MG63 (cell line): ENCODE data around the gene SCFD2. TPM values are rescaled to one million over a fixed set of nuclear protein-coding genes. Genes with fewer than 3 reads are reported as not detected.
"Not testable (repeated sequence)": the region's sequence is repeated elsewhere in the genome, so short reads cannot be mapped to it uniquely, and the experiment has no call there.

Experiments
- DNase-seq: peaks from one replicate; pipeline ENCODE4 v3.0.0-alpha.2; 2020
- H3K27me3 ChIP-seq: fragments of 250-450 bp; sonication (Bioruptor Pico); 2 replicates; pipeline ENCODE4 v1.5.1; 2020; ENCODE audit warnings: mild to moderate bottlenecking, moderate library complexity
- H3K36me3 ChIP-seq: fragments of 250-450 bp; sonication (Bioruptor Pico); 2 replicates; pipeline ENCODE4 v1.5.1; 2020; ENCODE audit warnings: mild to moderate bottlenecking, moderate library complexity
- H3K4me3 ChIP-seq: fragments of 250-450 bp; sonication (Bioruptor Pico); 2 replicates; pipeline ENCODE4 v1.5.1; 2020; ENCODE audit warnings: mild to moderate bottlenecking, moderate library complexity
- H3K9me3 ChIP-seq: fragments of 250-450 bp; sonication (Bioruptor Pico); 2 replicates; pipeline ENCODE4 v1.5.1; 2020; ENCODE audit warnings: mild to moderate bottlenecking, moderate library complexity
- total RNA-seq: library from RNA; depleted of rRNA; stranded (reverse); fragments of >200 nt; shearing (Covaris generic); gene quantifications from 2 replicates; pipeline ENCODE4 v1.2.3, GENCODE V29; 2014; ENCODE audit warnings: low replicate concordance

SCFD2 gene
- total RNA-seq, 1 experiment from 2014 or later, result 119 TPM

DNA sequence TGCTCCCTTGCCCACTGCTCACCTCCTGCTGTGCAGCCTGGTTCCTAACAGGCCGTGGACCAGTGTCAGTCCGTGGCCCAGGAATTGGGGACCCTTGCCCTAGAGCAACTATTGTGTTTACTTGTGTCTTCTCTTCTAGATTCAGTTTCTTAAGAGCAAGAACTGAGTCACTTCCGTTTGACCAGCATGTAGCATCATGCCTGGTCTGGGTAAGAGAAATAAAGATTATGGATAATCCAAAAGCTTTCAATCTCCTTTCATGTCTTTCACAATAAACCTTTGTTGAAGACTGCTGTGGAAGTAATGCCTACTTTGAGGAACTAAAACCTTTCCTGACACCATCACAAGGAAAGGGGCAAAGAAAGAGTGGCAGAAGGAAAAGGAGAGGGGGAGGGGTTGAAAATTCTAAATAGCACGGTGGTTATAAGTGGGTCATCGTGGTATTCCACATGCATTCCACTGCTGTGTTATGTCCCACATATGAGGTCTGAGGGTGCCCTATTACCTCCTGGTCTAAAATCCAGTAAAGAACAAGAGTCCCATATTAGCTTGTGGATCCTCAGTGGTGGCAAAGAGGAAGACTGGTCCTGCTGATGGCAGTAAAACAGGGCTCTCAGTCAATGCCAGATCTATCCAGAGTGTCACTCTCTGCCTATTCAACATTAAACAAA lies 370.4 kb downstream of the SCFD2 start:
- H3K27me3 ChIP-seq, result no peaks in the 10 kb centered on the region
- no peaks in the 10 kb centered on the region for H3K9me3 ChIP-seq
- H3K4me3 ChIP-seq, result no peak overlapping the region
- no peak for DNase-seq
- peaks cover 13% of the 10 kb centered on the region for H3K36me3 ChIP-seq

- H3K9me3 ChIP-seq, result no peaks in the 10 kb centered on the region
- no peaks in the 10 kb centered on the region for H3K27me3 ChIP-seq
- H3K36me3 ChIP-seq, result peaks cover 13% of the 10 kb centered on the region
- no peak for DNase-seq
- H3K4me3 ChIP-seq, result no peak overlapping the region
Measured at GRCh38 chr4:52994567-52994966, 371.3 kb downstream of the SCFD2 start.

DNA sequence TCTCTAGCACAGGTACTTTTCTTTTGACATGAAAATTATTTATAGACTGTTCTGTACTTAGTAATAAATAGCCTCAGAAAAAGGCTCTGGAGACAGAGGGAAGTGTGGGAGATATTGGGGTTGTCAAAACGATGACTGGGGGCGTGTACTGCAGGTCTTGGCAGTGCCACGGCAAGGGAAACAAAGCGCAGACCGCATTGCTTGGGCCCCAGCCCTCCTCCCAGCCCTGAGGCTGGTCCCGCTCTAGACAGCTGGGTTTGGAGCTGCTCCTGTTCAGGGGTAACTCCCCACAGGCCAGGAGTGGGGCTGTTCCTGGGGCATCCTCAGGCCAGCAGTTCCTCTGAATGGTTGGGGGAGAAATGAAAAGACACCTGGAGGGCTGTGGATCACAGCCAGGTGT lies 372.1 kb downstream of the SCFD2 start:
- Histone ChIP-seq H3K9me3 (no peaks in the 10 kb centered on the region), H3K36me3 (peaks cover 13% of the 10 kb centered on the region), H3K4me3 (no peak overlapping the region), H3K27me3 (no peaks in the 10 kb centered on the region)
- no peak for DNase-seq

DNA sequence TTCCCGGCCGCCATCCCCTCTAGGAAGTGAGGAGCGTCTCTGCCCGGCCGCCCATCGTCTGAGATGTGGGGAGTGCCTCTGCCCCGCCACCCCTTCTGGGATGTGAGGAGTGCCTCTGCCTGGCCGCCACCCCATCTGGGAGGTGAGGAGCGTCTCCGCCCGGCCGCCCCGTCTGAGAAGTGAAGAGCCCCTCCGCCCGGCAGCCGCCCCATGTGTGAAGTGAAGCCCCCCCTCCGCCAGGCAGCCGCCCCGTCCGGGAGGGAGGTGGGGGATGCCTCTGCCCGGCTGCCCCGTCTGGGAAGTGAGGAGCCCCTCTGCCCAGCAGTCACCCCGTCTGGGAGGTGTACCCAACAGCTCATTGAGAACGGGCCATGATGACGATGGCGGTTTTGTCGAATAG lies 373.3 kb downstream of the SCFD2 start:
- H3K36me3 ChIP-seq, H3K9me3 ChIP-seq, H3K4me3 ChIP-seq, DNase-seq, H3K27me3 ChIP-seq: not testable (repeated sequence)

DNA sequence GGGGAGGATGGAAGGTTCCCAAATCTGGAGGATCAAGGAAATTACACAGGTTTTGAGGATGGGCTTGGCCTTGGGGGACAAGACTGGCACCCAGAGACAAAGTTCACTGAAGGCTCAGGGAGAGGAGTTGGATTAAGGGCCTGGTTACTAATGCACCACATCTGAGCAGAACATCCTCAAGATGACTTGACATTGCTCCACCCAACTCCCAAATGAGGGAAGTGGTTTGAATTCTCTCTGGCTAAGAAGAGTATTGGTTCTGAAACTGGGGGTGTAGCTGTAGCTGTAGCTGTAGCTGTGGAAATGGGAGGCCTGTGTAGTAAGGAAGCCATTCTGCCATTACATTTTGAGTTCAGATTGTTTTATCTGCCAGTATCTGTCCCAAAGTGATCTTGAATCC lies 374.4 kb downstream of the SCFD2 start:
- no peak for DNase-seq
- Histone ChIP-seq H3K27me3 (no peaks in the 10 kb centered on the region), H3K36me3 (no peaks in the 10 kb centered on the region; the same call in 1 of the 2 replicates), H3K9me3 (no peaks in the 10 kb centered on the region), H3K4me3 (no peak overlapping the region)

DNA sequence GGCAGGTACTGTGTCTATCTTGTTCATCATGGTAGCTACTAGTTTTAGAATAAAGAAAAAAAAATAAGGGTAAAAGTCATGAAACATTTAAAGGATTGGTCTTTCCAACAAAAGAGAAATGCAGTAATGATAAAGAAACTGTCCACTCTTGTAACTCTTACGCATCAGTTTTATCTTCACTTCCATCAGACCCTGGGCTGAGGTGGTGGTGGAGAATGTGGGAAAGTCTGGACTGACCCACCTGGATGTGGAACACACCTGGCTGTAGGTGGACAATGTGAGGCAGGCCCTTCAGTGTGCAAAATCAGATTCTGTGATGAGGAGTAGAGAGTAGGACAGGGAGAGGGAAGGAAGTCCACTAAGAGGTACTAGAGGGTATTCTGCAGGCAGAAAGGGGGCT lies 375.2 kb downstream of the SCFD2 start:
- Histone ChIP-seq H3K36me3 (no peaks in the 10 kb centered on the region; the same call in 1 of the 2 replicates), H3K4me3 (no peak overlapping the region), H3K9me3 (no peaks in the 10 kb centered on the region), H3K27me3 (no peaks in the 10 kb centered on the region)
- DNase-seq, result no peak

DNA sequence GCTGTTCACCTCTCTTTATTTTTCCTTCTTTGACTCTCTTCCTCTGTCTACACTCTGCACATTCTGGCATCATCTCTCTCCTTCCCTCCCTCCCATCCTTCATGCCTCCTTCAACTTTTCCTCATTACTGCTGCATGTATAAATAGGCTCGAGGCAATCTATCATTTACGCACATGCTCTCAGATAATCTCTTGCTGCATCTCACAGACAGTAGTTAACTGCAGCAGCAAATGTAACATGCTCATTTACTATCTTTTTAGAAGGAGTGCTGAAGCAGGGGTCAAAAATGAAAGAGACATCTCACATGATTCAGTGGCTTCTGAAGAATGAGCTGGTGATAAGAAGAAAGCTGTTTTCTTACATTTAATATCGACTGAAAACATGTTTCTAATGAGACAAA lies 376.0 kb downstream of the SCFD2 start:
- Histone ChIP-seq H3K9me3 (no peaks in the 10 kb centered on the region), H3K4me3 (no peak overlapping the region), H3K36me3 (no peaks in the 10 kb centered on the region), H3K27me3 (no peaks in the 10 kb centered on the region)
- no peak for DNase-seq

GRCh38 chr4:52987392-52988056 lies 378.3 kb downstream of the SCFD2 start:
- H3K4me3 ChIP-seq, result no peak overlapping the region
- no peaks in the 10 kb centered on the region for H3K36me3 ChIP-seq
- no peaks in the 10 kb centered on the region for H3K27me3 ChIP-seq
- DNase-seq, result no peak
- no peaks in the 10 kb centered on the region for H3K9me3 ChIP-seq

GRCh38 chr4:52984462-52984881 lies 381.4 kb downstream of the SCFD2 start:
- Histone ChIP-seq H3K36me3 (no peaks in the 10 kb centered on the region; the same call in 1 of the 2 replicates), H3K27me3 (no peaks in the 10 kb centered on the region), H3K9me3 (no peaks in the 10 kb centered on the region), H3K4me3 (no peak overlapping the region)
- DNase-seq, result no peak

DNA sequence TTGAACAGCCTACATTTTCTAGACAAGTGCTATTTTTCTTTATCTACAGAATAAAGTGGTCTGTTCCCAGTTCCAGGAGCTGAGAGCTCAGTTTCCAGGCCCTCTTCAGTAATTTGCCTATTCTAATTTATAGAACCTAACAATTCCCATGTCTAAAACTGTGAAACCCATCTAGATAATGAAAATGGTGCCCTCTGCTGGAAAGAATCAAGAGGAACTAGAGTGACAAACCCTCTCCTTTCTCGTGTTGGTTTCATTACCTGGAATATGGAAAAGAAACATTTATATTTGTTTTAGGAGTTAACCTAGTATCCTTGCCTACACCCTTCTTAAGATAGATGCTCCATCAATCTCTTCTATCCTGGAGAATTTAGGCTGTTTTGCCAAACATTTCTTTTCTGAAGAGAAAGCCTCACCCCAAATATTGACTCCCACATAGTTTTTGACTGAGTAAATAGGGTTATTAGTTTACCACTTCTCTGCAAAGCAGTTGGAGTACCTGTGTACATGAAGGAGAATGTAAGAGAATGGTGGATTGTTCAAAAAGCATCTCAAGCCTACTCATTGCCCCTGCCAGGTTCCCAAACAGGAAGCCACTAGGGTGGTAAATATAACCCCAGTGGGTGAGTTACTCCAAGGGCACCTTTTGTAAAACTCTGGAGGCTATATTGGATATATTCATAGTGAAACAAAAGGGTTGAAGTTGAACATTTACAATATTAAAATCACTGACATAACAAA lies 382.1 kb downstream of the SCFD2 start:
- no peaks in the 10 kb centered on the region for H3K27me3 ChIP-seq
- H3K9me3 ChIP-seq, result no peaks in the 10 kb centered on the region
- DNase-seq, result no peak
- no peaks in the 10 kb centered on the region; the same call in 1 of the 2 replicates for H3K36me3 ChIP-seq
- H3K4me3 ChIP-seq, result no peak overlapping the region

- Histone ChIP-seq H3K9me3 (no peaks in the 10 kb centered on the region), H3K36me3 (no peaks in the 10 kb centered on the region; the same call in 1 of the 2 replicates), H3K27me3 (no peaks in the 10 kb centered on the region), H3K4me3 (no peak overlapping the region)
- DNase-seq, result no peak
Measured at GRCh38 chr4:52982946-52983340, 382.9 kb downstream of the SCFD2 start.

DNA sequence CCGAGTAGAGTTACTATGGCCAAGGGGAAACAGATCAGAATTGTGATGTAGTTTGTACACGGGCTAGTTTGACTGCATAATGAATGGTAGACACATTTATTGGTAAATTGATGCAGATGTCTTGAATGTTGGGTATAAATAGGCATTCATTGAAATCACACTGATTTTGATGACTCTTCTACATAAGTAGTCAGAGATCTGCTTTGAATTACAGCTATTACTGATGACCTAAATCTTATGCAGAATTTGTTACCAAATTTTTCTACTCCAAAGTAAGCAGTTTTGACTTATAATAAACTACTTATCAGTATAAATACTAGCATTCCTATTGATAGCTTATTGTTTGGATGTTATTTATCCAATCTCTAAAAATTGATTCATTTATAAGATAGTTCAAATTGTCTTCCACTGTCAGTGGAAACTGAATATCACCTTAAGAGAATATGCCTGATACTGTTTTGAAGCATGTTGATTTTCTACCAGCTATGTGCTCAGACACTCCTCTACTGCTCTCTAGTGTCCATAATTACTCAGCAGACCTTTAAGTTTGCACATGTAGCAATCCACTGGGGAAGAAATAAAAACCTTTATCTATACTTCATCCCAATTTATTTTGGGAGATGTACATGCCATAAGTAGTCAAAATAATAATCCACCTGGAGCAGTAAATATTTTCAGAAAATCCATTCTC lies 383.5 kb downstream of the SCFD2 start:
- DNase-seq, result no peak
- Histone ChIP-seq H3K27me3 (no peaks in the 10 kb centered on the region), H3K4me3 (no peak overlapping the region)

DNA sequence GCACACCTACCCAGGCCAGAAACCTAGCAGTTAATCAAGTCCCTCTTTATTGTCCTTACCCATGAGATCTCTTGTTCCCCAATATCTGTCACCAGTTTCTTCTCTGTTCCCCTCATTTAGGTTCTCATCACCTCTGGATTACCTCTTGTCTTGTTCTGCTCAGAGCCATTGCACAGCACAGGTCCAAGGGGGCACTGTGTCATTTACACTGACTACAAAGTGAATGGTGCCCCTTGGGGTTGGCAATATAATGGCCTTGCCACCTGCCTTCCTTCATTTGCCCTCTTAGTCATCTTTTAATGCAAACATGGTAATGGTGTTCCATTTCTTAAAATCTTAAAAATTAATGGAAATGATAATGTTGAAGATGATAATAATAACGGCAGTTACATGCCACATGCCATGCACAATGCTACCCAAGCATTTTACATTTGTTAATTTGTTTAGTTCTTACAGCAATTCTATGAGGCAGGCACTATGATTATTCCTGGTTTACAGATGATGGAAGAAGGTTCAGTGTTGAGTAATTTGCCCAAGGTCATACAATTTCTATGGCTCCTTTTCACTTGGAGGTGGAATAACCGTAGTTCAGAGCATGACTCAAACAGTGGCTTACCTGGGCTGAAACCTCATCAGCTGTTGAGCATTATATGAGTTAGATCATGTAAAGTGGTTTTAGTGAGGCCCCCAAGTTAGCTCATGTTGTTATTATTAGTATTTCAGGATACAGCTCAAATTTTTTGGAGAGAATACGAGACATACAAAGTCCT lies 385.9 kb downstream of the SCFD2 start:
- no peak for DNase-seq
- peaks cover 3% of the 10 kb centered on the region; the same call in 1 of the 2 replicates for H3K9me3 ChIP-seq
- H3K36me3 ChIP-seq, result peaks cover 6% of the 10 kb centered on the region
- no peaks in the 10 kb centered on the region for H3K27me3 ChIP-seq
- no peak overlapping the region for H3K4me3 ChIP-seq

More for the DNA sequence above, 383.5 kb downstream of the SCFD2 start:
- H3K9me3 ChIP-seq, result no peaks in the 10 kb centered on the region
- no peaks in the 10 kb centered on the region; the same call in 1 of the 2 replicates for H3K36me3 ChIP-seq

GRCh38 chr4:52979020-52979419 lies 386.8 kb downstream of the SCFD2 start:
- Histone ChIP-seq H3K36me3 (peaks cover 6% of the 10 kb centered on the region), H3K9me3 (peaks cover 3% of the 10 kb centered on the region; the same call in 1 of the 2 replicates), H3K4me3 (no peak overlapping the region), H3K27me3 (no peaks in the 10 kb centered on the region)
- DNase-seq, result no peak

- peaks cover 11% of the 10 kb centered on the region for H3K36me3 ChIP-seq
- peaks cover 11% of the 10 kb centered on the region for H3K9me3 ChIP-seq
- DNase-seq, result no peak
- H3K4me3 ChIP-seq, result no peak overlapping the region
- H3K27me3 ChIP-seq, result no peaks in the 10 kb centered on the region
Measured at GRCh38 chr4:52977252-52977651, 388.6 kb downstream of the SCFD2 start.

- DNase-seq, result no peak
- Histone ChIP-seq H3K4me3 (no peak overlapping the region), H3K9me3 (peaks cover 11% of the 10 kb centered on the region), H3K27me3 (no peaks in the 10 kb centered on the region), H3K36me3 (peaks cover 11% of the 10 kb centered on the region)
Measured at GRCh38 chr4:52976523-52977230, 389.2 kb downstream of the SCFD2 start.
